HEK293 (cell line): ENCODE data around the gene XPR1.

Experiments used
- BCL11A ChIP-seq: fragments of 450-650 bp; formaldehyde crosslinking; IDR thresholded peaks from 2 replicates; pipeline ENCODE4 v1.5.1; 2016; ENCODE audit warnings: low read depth, missing biosample characterization, missing genetic modification characterization
- CTCF ChIP-seq: fragments of 450-650 bp; formaldehyde crosslinking; IDR thresholded peaks from 2 replicates; pipeline ENCODE4 v1.5.1; 2016; ENCODE audit warnings: missing biosample characterization, missing genetic modification characterization
- ZFP41 ChIP-seq: fragments of 450-650 bp; formaldehyde crosslinking; IDR thresholded peaks from 2 replicates; pipeline ENCODE4 v1.5.1; 2016; ENCODE audit warnings: missing biosample characterization, missing genetic modification characterization, borderline replicate concordance
- ZNF10 ChIP-seq: fragments of 450-650 bp; formaldehyde crosslinking; IDR thresholded peaks from 2 replicates; pipeline ENCODE4 v1.5.1; 2017; ENCODE audit warnings: missing biosample characterization, missing genetic modification characterization
- ZNF311 ChIP-seq: fragments of 450-650 bp; formaldehyde crosslinking; IDR thresholded peaks from 2 replicates; pipeline ENCODE4 v1.5.1; 2017; ENCODE audit warnings: missing biosample characterization, missing genetic modification characterization, borderline replicate concordance
- ZNF433 ChIP-seq: fragments of 450-650 bp; formaldehyde crosslinking; IDR thresholded peaks from 2 replicates; pipeline ENCODE4 v1.5.1; 2016; ENCODE audit warnings: missing biosample characterization, missing genetic modification characterization, low read depth
- ZNF518A ChIP-seq: fragments of 450-650 bp; formaldehyde crosslinking; conservative IDR thresholded peaks from 2 replicates; pipeline ENCODE4 v1.5.1; 2016; ENCODE audit warnings: low read depth, missing biosample characterization, missing genetic modification characterization
- ZNF785 ChIP-seq: fragments of 450-650 bp; formaldehyde crosslinking; IDR thresholded peaks from 2 replicates; pipeline ENCODE4 v1.5.1; 2016; ENCODE audit warnings: missing biosample characterization, missing genetic modification characterization
- ZNF792 ChIP-seq: fragments of 450-650 bp; formaldehyde crosslinking; IDR thresholded peaks from 2 replicates; pipeline ENCODE4 v1.5.1; 2016; ENCODE audit warnings: missing biosample characterization, missing genetic modification characterization

DNA sequence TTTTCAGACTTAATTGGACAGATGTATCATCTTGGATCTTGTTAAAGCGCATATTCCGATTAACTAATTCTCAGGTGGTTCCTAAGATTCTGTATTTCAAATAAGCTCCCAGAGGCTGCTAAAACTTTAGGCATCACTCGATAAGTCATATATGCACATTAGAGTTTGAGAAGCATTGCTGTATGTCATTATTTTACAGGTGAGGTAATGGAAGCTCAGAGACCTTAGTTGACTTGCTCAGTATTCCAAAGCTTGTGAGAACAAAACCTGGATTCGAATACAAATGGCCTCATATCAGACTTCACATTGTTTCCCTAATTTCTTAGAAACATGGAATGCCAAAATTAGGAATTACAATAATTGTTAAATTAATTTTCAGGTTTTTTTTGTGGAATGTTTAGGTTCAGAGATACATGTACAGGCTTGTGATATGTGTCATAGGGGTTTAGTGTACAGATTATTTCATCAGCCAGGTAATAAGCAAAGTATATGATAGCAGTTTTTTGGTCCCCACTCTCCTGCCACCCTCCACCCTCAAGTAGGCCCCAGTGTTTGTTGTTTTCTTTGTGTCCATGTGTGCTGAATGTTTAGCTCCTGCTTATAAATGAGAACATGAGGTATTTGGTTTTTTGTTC lies 96.8 kb downstream of the XPR1 start:
- TF ChIP-seq ZNF433 (no peak), ZNF10 (tag by site-specific recombination) (no peak), ZNF792 (no peak), ZFP41 (tag by site-specific recombination) (no peak), CTCF (tag by site-specific recombination) (no peak), ZNF311 (tag by site-specific recombination) (no peak), ZNF518A (tag by site-specific recombination) (no peak), BCL11A (tag by site-specific recombination) (no peak), ZNF785 (tag by site-specific recombination) (no peak)
